ENCODE results near the gene CDH22.

CDH22 gene

DNA sequence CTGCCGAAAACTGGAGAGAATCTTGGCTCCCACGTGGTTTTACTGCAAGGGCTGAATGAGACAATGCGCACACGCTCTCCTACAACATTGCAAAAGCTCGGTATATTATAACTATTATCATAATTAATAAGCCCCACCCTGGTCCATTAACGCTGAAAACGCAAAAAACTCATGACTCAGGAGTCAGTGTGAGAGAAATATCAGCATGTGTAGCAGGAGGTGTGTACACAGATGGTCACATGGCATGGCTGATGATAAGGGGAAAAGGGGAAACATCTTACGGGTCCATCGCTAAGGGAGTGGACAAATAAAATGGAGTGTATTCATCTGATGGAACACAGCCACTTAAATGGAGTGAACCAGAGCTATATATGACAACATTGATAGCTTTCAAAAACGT is 29.2 kb downstream of the CDH22 start:
- no peak overlapping the region for H3K27ac ChIP-seq
- no peak overlapping the region for H3K4me3 ChIP-seq

DNA sequence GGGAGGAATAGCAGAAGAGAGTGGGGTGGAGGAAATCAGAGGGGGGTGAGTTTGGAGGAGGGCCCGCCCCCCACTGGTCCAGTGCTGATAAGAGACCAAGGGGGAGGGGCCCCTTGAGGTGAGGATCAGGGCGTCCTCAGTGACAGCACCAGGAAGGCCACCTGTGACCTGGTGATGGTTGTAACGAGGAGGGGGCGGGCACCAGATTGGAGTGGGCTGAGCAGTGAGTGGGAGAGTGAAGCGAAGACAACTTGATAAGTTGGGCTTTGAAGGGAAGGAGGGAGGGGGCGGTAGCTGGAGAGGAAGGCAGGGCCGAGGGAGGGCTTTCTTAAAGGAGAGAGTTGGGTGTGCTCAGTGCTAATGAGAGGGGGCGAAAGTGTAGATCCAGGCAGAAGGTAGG is 30.7 kb downstream of the CDH22 start:
- H3K4me3 ChIP-seq: no peak overlapping the region
- H3K27ac ChIP-seq: no peak overlapping the region

- Histone ChIP-seq H3K27ac (no peak overlapping the region), H3K4me3 (no peak overlapping the region)
Measured at GRCh38 chr20:46276531-46276930, 31.8 kb downstream of the CDH22 start.

DNA sequence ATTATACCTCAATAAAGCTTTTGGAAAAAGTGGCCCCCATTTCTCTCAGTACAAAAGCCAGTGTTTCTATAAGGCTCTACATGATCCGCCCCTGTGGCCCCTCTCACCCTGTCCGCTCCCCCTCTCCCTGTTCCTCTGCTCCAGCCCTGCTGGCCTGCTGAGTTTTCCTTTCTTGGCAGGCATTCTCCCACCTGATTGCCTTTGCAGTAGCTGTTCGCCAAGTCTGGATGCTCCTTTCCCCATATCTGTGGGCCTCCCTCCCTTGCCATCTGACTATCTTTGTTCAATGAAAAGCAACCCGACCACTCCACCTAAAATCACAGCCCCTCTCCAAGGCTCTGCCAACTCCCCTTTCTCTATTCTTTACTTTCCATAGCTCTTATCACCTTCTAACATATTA is 33.2 kb downstream of the CDH22 start:
- Histone ChIP-seq H3K4me3 (no peak overlapping the region), H3K27ac (no peak overlapping the region)

DNA sequence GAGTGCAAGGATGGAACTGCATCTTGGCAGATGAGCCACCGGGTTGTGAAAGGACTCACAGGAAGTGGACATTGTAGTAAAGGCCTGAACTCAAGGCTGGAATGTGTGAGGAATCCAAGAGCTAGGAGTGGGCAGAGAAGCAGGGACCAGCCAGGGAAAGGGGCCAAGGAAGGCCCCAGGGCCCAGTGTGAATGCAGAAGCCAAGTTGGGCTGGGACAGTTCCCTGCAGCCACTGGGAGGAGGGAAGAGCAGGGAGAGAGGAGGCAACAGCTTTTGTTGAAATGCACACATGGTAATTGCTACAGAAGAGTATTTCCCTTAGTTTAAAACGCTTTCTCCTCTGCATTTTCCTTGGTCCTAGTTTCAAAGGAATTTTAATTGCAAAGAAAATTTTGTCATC is 34.6 kb downstream of the CDH22 start:
- H3K27ac ChIP-seq: no peak overlapping the region

DNA sequence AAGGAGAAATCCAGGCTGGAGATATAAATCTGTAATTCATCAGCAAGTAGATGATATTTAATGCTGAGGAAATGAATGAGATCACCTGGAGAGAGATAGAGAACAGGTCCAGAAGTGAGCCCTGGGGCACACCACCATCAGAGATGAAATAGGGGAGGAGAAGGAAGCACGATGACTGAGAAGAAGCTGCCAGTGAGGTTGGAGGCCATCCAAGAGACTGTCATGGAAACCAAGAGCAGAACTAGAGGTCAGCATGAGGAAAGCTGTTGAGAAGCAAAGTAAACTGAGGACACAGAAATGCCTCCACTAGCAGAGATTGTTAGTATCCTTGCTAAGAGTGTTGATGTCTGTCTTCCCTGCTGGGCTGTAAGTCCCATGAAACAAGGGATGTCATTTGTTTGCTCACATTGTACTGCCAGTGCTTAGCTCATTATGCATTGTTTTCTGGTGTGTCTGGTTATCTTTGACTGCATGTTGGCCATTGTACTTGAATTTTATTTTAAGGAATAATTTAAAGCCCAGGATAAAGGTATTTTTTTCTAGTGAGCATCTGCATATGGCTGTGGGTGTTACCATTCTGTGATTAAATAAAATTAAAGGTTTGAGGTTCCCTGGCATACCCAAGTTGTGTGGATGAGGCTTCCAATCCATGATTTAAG is 35.8 kb downstream of the CDH22 start:
- H3K4me3 ChIP-seq: no peak overlapping the region
- no peak overlapping the region for H3K27ac ChIP-seq

More for the DNA sequence above, 34.6 kb downstream of the CDH22 start:
- H3K4me3 ChIP-seq: no peak overlapping the region

DNA sequence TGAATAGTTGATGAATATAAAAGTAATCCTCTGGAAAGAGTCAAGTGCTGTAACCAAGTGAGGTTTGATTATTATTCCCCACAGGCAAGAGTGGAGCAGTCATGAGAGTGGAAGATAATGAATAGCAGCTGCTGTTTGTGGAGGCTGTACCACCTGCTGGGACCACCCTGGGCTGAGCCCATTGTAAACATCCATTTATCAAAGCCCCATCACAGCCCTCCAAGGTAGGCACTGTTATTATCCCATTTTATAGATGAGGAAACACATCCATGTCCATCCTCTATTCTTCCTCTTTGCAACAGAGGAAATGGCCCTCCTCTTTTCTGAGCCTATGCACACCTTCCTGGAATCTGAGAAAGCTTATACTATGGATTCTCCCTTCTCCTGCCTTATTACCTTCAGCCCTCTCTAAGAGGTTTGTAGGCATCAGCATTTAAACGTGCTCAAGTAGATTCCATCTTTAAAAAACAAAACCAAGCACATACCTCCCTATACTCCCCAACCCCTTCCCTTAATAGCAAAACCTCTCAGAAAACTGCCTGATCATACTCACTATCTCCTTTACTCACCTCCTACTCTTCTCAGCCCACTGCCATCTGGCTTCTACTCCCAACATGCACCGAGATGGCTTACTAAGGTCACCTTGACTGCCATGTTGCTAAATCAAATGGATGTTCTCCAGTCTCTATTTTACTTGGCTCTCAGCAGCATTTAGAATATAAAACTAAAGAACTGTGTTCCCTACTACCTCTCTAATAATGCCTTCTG is 37.1 kb downstream of the CDH22 start:
- H3K27ac ChIP-seq: no peak overlapping the region
- H3K4me3 ChIP-seq: no peak overlapping the region

GRCh38 chr20:46269372-46269771 is 38.9 kb downstream of the CDH22 start:
- no peak overlapping the region for H3K4me3 ChIP-seq
- no peak overlapping the region for H3K27ac ChIP-seq

DNA sequence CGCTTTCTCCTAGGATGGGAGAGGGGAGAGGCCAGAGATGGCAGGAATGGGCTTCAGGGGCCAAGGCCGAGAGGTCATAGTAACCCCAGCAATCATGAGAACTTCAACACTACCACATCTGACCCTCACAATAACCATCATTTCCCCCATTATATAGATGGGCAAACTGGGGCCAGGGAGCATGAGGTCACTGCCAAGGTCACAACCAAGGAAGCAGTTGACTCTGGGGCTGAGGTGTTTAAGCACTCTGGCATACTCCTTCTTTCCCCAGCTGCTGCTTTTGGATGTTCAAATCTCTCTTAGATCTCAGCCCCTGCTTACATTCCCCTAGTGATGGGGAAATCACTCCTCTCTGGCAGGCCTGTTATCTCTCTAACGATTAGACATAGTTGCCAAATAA is 39.6 kb downstream of the CDH22 start:
- Histone ChIP-seq H3K4me3 (no peak overlapping the region), H3K27ac (no peak overlapping the region)

GRCh38 chr20:46268131-46268614 is 40.1 kb downstream of the CDH22 start:
- Histone ChIP-seq H3K4me3 (no peak overlapping the region), H3K27ac (no peak overlapping the region)

GRCh38 chr20:46267108-46268105 is 40.9 kb downstream of the CDH22 start:
- H3K27ac ChIP-seq: no peak overlapping the region

GRCh38 chr20:46265539-46265938 is 42.8 kb downstream of the CDH22 start:
- no peak overlapping the region for H3K27ac ChIP-seq

More at GRCh38 chr20:46267108-46268105, 40.9 kb downstream of the CDH22 start:
- no peak overlapping the region for H3K4me3 ChIP-seq

GRCh38 chr20:46264391-46265266 is 43.7 kb downstream of the CDH22 start:
- Histone ChIP-seq H3K4me3 (no peak overlapping the region), H3K27ac (no peak overlapping the region)

More at GRCh38 chr20:46265539-46265938, 42.8 kb downstream of the CDH22 start:
- no peak overlapping the region for H3K4me3 ChIP-seq

GRCh38 chr20:46261456-46262253 is 46.6 kb downstream of the CDH22 start:
- Histone ChIP-seq H3K4me3 (no peak overlapping the region), H3K27ac (no peak overlapping the region)

DNA sequence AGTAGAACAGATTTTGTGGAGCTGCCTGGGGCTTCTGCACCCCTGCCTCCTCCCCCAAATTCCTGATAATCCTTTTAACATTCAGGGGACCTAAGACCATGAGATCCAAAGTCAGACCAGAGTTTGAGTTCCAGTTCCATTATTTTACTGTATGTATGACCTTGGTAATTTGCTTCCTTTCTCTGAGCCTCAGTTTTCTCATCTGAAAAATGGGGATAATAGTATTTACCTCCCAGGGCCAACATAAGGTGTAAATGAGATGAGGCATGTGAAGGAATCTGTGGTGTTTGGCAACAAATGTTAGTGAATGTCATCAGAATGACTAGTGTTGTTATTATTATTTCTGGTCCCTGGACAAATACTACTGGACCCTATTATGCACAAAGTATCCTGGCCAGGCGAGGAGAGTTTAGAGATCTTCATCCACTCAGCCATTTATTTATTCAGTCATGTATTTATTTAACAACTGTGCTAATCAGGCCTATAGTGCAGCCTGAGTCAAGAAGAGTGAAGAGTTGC is 47.3 kb downstream of the CDH22 start:
- H3K27ac ChIP-seq: no peak overlapping the region
- no peak overlapping the region for H3K4me3 ChIP-seq

- no peak overlapping the region for H3K27ac ChIP-seq
Measured at GRCh38 chr20:46260480-46260879, 47.8 kb downstream of the CDH22 start.

GRCh38 chr20:46259260-46259859 is 48.9 kb downstream of the CDH22 start:
- Histone ChIP-seq H3K27ac (no peak overlapping the region), H3K4me3 (no peak overlapping the region)

More at GRCh38 chr20:46260480-46260879, 47.8 kb downstream of the CDH22 start:
- no peak overlapping the region for H3K4me3 ChIP-seq

- Histone ChIP-seq H3K4me3 (no peak overlapping the region), H3K27ac (no peak overlapping the region)
Measured at GRCh38 chr20:46257887-46258286, 50.4 kb downstream of the CDH22 start.
